ENCODE results near the gene UNC13C.

- TF ChIP-seq YY1 (IDR thresholded peaks at IDR 0.05; ENCODE audit: extremely low read depth, insufficient replicate concordance, low read depth, low read length) (no peak), SIN3A (IDR thresholded peaks at IDR 0.05; ENCODE audit: low read depth) (no peak), SP1 (IDR thresholded peaks at IDR 0.05; ENCODE audit: low read depth) (no peak), EZH2 (IDR thresholded peaks at IDR 0.05) (no peak), ELF1 (IDR thresholded peaks at IDR 0.05; ENCODE audit: borderline replicate concordance, low read depth) (no peak), JUND (IDR thresholded peaks at IDR 0.05) (no peak), EZH2phosphoT487 (IDR thresholded peaks at IDR 0.05; ENCODE audit: borderline replicate concordance) (no peak)
- TF ChIP-seq, protein P1, sequence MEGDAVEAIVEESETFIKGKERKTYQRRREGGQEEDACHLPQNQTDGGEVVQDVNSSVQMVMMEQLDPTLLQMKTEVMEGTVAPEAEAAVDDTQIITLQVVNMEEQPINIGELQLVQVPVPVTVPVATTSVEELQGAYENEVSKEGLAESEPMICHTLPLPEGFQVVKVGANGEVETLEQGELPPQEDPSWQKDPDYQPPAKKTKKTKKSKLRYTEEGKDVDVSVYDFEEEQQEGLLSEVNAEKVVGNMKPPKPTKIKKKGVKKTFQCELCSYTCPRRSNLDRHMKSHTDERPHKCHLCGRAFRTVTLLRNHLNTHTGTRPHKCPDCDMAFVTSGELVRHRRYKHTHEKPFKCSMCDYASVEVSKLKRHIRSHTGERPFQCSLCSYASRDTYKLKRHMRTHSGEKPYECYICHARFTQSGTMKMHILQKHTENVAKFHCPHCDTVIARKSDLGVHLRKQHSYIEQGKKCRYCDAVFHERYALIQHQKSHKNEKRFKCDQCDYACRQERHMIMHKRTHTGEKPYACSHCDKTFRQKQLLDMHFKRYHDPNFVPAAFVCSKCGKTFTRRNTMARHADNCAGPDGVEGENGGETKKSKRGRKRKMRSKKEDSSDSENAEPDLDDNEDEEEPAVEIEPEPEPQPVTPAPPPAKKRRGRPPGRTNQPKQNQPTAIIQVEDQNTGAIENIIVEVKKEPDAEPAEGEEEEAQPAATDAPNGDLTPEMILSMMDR (IDR thresholded peaks at IDR 0.05 in 2 of 3, conservative IDR thresholded peaks at IDR 0.05 in 1 of 3; ENCODE audit: borderline replicate concordance in 1 of 3, insufficient read depth in 1 of 3, low read depth in 2 of 3, low read length in 2 of 3), result no peak
- TF ChIP-seq, protein P2, sequence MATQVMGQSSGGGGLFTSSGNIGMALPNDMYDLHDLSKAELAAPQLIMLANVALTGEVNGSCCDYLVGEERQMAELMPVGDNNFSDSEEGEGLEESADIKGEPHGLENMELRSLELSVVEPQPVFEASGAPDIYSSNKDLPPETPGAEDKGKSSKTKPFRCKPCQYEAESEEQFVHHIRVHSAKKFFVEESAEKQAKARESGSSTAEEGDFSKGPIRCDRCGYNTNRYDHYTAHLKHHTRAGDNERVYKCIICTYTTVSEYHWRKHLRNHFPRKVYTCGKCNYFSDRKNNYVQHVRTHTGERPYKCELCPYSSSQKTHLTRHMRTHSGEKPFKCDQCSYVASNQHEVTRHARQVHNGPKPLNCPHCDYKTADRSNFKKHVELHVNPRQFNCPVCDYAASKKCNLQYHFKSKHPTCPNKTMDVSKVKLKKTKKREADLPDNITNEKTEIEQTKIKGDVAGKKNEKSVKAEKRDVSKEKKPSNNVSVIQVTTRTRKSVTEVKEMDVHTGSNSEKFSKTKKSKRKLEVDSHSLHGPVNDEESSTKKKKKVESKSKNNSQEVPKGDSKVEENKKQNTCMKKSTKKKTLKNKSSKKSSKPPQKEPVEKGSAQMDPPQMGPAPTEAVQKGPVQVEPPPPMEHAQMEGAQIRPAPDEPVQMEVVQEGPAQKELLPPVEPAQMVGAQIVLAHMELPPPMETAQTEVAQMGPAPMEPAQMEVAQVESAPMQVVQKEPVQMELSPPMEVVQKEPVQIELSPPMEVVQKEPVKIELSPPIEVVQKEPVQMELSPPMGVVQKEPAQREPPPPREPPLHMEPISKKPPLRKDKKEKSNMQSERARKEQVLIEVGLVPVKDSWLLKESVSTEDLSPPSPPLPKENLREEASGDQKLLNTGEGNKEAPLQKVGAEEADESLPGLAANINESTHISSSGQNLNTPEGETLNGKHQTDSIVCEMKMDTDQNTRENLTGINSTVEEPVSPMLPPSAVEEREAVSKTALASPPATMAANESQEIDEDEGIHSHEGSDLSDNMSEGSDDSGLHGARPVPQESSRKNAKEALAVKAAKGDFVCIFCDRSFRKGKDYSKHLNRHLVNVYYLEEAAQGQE (IDR thresholded peaks at IDR 0.05; ENCODE audit: low read depth), result no peak
Observed at GRCh38 chr15:54345301-54345700, 367.1 kb downstream of the UNC13C start.

Data from HCT116 (cell line).